Astrocyte (in vitro differentiated cells and primary cell): ENCODE measurements around the gene HMHB1. TPM values are rescaled to one million over a fixed set of nuclear protein-coding genes. Genes with fewer than 3 reads are reported as not detected.
"Not testable (repeated sequence)": the region's sequence is repeated elsewhere in the genome, so short reads cannot be mapped to it uniquely, and the experiment has no call there.

Source experiments
- DNase-seq: peaks from one replicate; pipeline ENCODE4 v3.0.0-alpha.2; 2010; ENCODE audit warnings: low read depth
- FAIRE-seq: peaks from 2 replicates; lab custom pipeline; 2011; peaks lifted over from hg19 to GRCh38; lab: Jason Lieb, UNC
- H2AFZ ChIP-seq: 2 replicates; pipeline ENCODE4 v1.6.0; 2012; ENCODE audit warnings: low read depth, low read length, inconsistent platforms
- H3K27ac ChIP-seq: 2 replicates; pipeline ENCODE4 v1.5.1; 2011; ENCODE audit warnings: low read depth, low read length, inconsistent platforms
- H3K27me3 ChIP-seq: 2 replicates; pipeline ENCODE4 v1.6.0; 2011; ENCODE audit warnings: low read length, inconsistent platforms; ENCODE audit not compliant: insufficient read depth
- H3K36me3 ChIP-seq: 2 replicates; pipeline ENCODE4 v1.5.1; 2011; ENCODE audit warnings: low read length, inconsistent platforms; ENCODE audit not compliant: insufficient read depth
- H3K4me1 ChIP-seq: 2 replicates; pipeline ENCODE4 v1.5.1; 2011; ENCODE audit warnings: low read length, inconsistent platforms; ENCODE audit not compliant: insufficient read depth
- H3K4me2 ChIP-seq: 2 replicates; pipeline ENCODE4 v1.6.0; 2012; ENCODE audit warnings: low read length, inconsistent platforms
- H3K4me3 ChIP-seq: 2 replicates; pipeline ENCODE4 v1.5.1; 2011; ENCODE audit warnings: low read depth, mild to moderate bottlenecking, low read length, inconsistent platforms; ENCODE audit not compliant: insufficient read depth
- H3K79me2 ChIP-seq: 2 replicates; pipeline ENCODE4 v1.6.0; 2012; ENCODE audit warnings: mild to moderate bottlenecking, low read length, inconsistent platforms; ENCODE audit not compliant: insufficient read depth
- H3K9ac ChIP-seq: 2 replicates; pipeline ENCODE4 v1.6.0; 2012; ENCODE audit warnings: mild to moderate bottlenecking, low read length, inconsistent platforms
- H3K9me3 ChIP-seq: 2 replicates; pipeline ENCODE4 v1.5.1; 2012; ENCODE audit warnings: low read depth, mild to moderate bottlenecking, low read length, inconsistent platforms; ENCODE audit not compliant: insufficient read depth
- H4K20me1 ChIP-seq: 2 replicates; pipeline ENCODE4 v1.6.0; 2012; ENCODE audit warnings: low read length, inconsistent platforms; ENCODE audit not compliant: insufficient read depth
- H3K27ac Mint-ChIP-seq: one replicate; pipeline ENCODE4 v1.8.0; 2021; ENCODE audit warnings: mild to moderate bottlenecking, mixed read lengths; ENCODE audit not compliant: unreplicated experiment
- H3K27me3 Mint-ChIP-seq: one replicate; pipeline ENCODE4 v1.8.0; 2021; ENCODE audit warnings: low read depth, mixed read lengths; ENCODE audit not compliant: unreplicated experiment
- H3K36me3 Mint-ChIP-seq: one replicate; pipeline ENCODE4 v1.8.0; 2021; ENCODE audit warnings: low read depth, mixed read lengths; ENCODE audit not compliant: unreplicated experiment
- H3K4me1 Mint-ChIP-seq: one replicate; pipeline ENCODE4 v1.8.0; 2021; ENCODE audit warnings: low read depth, mixed read lengths; ENCODE audit not compliant: unreplicated experiment
- H3K4me3 Mint-ChIP-seq: one replicate; pipeline ENCODE4 v1.8.0; 2021; ENCODE audit warnings: mild to moderate bottlenecking, moderate library complexity, mixed read lengths; ENCODE audit not compliant: unreplicated experiment
- H3K9me3 Mint-ChIP-seq: one replicate; pipeline ENCODE4 v1.8.0; 2021; ENCODE audit warnings: mild to moderate bottlenecking, mixed read lengths; ENCODE audit not compliant: unreplicated experiment
- EZH2 ChIP-seq: IDR thresholded peaks from 2 replicates; pipeline ENCODE4 v1.6.1; 2012; ENCODE audit warnings: mild to moderate bottlenecking, low read length, inconsistent platforms; ENCODE audit not compliant: insufficient read depth
- total RNA-seq: library from RNA; stranded (reverse); gene quantifications from 2 replicates; pipeline ENCODE4 v1.2.1, GENCODE V29; 2021
- TF ChIP-seq, protein P1 (sequence below): IDR thresholded peaks from 2 replicates; pipeline ENCODE4 v1.5.1; 2011; ENCODE audit warnings: low read depth, mild to moderate bottlenecking, inconsistent platforms, low read length, moderate library complexity; ENCODE audit not compliant: insufficient read depth

Gene HMHB1
- total RNA-seq, 1 donor from 2014 or later: not detected

DNA sequence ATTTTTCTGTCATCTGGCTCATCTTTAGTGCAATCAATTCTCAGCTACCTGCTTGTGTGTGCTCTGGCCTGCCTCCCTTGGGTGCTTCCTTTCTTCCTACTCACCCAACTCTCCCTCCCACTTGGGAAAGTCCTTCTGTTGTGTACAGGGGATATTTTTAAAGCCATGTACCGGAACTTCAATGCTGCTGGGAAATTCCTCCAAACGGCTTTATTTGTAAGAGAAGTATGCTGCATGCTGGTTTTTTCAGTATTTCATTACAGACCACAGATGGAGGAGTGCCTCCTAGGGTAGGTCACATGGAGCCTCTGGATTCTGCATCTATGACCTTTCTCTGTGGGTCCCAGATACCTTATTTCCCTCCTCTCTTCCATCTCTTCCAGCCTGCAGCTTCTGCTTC is 5.4 kb upstream of the HMHB1 start:
- no peaks in the 10 kb centered on the region for H3K27me3 ChIP-seq
- peaks cover under 1% of the 10 kb centered on the region for H3K27me3 Mint-ChIP-seq
- no peaks in the 10 kb centered on the region for H4K20me1 ChIP-seq
- H3K79me2 ChIP-seq: no peaks in the 10 kb centered on the region
- H3K9ac ChIP-seq: no peak overlapping the region
- H3K36me3 Mint-ChIP-seq: no peaks in the 10 kb centered on the region
- no peak for DNase-seq
- no peak overlapping the region for H3K4me2 ChIP-seq
- no peak for FAIRE-seq
- no peaks in the 10 kb centered on the region for H3K4me1 Mint-ChIP-seq
- H3K9me3 Mint-ChIP-seq: no peaks in the 10 kb centered on the region
- no peak overlapping the region for H3K4me3 Mint-ChIP-seq
- H3K4me1 ChIP-seq: no peaks in the 10 kb centered on the region
- H3K27ac ChIP-seq: no peak overlapping the region
- no peaks in the 10 kb centered on the region for H3K36me3 ChIP-seq
- H3K4me3 ChIP-seq: no peak overlapping the region
- TF ChIP-seq, protein P1, sequence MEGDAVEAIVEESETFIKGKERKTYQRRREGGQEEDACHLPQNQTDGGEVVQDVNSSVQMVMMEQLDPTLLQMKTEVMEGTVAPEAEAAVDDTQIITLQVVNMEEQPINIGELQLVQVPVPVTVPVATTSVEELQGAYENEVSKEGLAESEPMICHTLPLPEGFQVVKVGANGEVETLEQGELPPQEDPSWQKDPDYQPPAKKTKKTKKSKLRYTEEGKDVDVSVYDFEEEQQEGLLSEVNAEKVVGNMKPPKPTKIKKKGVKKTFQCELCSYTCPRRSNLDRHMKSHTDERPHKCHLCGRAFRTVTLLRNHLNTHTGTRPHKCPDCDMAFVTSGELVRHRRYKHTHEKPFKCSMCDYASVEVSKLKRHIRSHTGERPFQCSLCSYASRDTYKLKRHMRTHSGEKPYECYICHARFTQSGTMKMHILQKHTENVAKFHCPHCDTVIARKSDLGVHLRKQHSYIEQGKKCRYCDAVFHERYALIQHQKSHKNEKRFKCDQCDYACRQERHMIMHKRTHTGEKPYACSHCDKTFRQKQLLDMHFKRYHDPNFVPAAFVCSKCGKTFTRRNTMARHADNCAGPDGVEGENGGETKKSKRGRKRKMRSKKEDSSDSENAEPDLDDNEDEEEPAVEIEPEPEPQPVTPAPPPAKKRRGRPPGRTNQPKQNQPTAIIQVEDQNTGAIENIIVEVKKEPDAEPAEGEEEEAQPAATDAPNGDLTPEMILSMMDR: no peak
- TF ChIP-seq EZH2: no peak
- no peaks in the 10 kb centered on the region for H3K9me3 ChIP-seq
- no peak overlapping the region for H2AFZ ChIP-seq
- no peak overlapping the region for H3K27ac Mint-ChIP-seq

DNA sequence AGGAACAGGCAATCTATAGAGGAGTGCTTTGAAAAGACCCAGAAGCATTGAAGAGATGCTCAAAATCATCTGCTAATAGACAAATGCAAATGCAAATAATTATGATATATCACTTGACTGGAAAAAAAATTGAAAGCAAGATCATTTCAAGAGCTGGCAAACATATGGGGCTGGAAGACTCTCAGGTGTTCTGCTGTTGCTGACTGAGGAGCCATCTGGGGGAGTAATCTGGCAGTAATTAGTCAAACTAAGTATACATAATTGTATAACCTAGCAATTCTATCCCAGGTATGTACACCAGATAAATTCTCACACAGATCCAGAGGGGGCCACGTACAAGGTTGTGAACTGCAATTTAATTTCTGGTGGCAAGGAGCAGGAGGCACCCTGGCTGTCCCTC is 4.6 kb upstream of the HMHB1 start:
- DNase-seq: no peak
- no peak for FAIRE-seq
- Mint-ChIP-seq H3K9me3 (no peaks in the 10 kb centered on the region), H3K4me1 (no peaks in the 10 kb centered on the region), H3K36me3 (no peaks in the 10 kb centered on the region), H3K27ac (no peak overlapping the region), H3K27me3 (no peaks in the 10 kb centered on the region), H3K4me3 (no peak overlapping the region)
- Histone ChIP-seq H4K20me1 (no peaks in the 10 kb centered on the region), H3K4me2 (no peak overlapping the region), H3K9me3 (no peaks in the 10 kb centered on the region), H3K36me3 (no peaks in the 10 kb centered on the region), H3K27me3 (no peaks in the 10 kb centered on the region), H3K9ac (no peak overlapping the region), H3K79me2 (no peaks in the 10 kb centered on the region), H3K4me1 (no peaks in the 10 kb centered on the region), H3K27ac (no peak overlapping the region), H2AFZ (no peak overlapping the region), H3K4me3 (no peak overlapping the region)
- TF ChIP-seq, protein P1: no peak
- TF ChIP-seq EZH2: no peak

DNA sequence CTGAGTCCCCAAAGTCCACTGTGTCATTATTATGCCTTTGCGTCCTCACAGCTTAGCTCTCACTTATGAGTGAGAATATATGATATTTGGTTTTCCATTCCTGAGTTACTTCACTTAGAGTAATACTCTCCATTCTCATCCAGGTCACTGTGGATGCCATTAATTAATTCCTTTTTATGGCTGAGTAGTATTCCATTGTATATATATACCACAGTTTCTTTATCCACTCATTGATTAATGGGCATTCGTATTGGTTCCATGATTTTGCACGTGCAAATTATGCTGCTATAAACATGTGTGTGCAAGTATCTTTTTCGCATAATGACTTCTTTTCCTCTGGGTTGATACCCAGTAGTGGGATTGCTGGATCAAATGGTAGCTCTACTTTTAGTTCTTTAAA is 4.4 kb downstream of the HMHB1 start:
- H3K4me3 Mint-ChIP-seq, H2AFZ ChIP-seq, H3K9me3 Mint-ChIP-seq, H3K4me1 Mint-ChIP-seq, H3K4me3 ChIP-seq, H3K27ac Mint-ChIP-seq, H3K36me3 ChIP-seq, DNase-seq, H4K20me1 ChIP-seq, H3K27me3 ChIP-seq, H3K27ac ChIP-seq, H3K4me1 ChIP-seq, H3K9ac ChIP-seq, H3K27me3 Mint-ChIP-seq, FAIRE-seq, H3K36me3 Mint-ChIP-seq, H3K4me2 ChIP-seq, H3K79me2 ChIP-seq, H3K9me3 ChIP-seq: not testable (repeated sequence)
